ENCODE results near the gene PRR30.

DNA sequence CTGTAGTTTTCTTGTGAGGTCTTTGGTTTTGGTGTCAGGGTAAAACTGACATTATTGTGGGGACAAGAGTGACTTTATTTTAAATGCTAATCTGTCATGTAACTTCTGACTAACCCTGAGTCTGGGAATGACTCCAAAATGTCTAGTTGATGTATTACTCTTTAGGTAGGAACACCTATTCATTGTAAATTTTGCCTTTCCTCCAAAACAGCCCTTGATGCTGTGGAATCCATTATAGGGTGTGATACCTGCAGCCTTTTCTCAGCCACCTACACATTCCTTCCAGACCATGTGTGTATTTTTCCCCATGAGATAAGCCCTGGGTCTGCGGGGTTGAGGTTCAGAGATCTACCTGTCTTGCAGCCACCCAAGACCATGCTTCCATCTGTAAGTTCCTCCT is 4.1 kb upstream of the PRR30 start:
- no peak for TF ChIP-seq POLR2A (IDR thresholded peaks at IDR 0.05; ENCODE audit: low read depth, low read length)
- TF ChIP-seq, protein P1, sequence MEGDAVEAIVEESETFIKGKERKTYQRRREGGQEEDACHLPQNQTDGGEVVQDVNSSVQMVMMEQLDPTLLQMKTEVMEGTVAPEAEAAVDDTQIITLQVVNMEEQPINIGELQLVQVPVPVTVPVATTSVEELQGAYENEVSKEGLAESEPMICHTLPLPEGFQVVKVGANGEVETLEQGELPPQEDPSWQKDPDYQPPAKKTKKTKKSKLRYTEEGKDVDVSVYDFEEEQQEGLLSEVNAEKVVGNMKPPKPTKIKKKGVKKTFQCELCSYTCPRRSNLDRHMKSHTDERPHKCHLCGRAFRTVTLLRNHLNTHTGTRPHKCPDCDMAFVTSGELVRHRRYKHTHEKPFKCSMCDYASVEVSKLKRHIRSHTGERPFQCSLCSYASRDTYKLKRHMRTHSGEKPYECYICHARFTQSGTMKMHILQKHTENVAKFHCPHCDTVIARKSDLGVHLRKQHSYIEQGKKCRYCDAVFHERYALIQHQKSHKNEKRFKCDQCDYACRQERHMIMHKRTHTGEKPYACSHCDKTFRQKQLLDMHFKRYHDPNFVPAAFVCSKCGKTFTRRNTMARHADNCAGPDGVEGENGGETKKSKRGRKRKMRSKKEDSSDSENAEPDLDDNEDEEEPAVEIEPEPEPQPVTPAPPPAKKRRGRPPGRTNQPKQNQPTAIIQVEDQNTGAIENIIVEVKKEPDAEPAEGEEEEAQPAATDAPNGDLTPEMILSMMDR (IDR thresholded peaks at IDR 0.05 in 2 of 3, conservative IDR thresholded peaks at IDR 0.05 in 1 of 3; ENCODE audit: control insufficient read depth in 2 of 3, extremely low read depth in 1 of 3, insufficient read depth in 1 of 3, low read depth in 3 of 3, low read length in 3 of 3) = no peak

Data from GM12878 (cell line).